Ascending aorta (tissue), 2 donors: ENCODE measurements around the gene OR2T34. TPM values are rescaled to one million over a fixed set of nuclear protein-coding genes. Genes with fewer than 3 reads are reported as not detected.

Source experiments
- DNase-seq, 2 donors: peaks; one replicate each; pipeline ENCODE4 v3.0.0-alpha.2; 2019; ENCODE audit warnings: low spot score in 2 of 2
- H3K27ac ChIP-seq, 2 donors: fragments of 200-600 bp; sonication (generic); one replicate each; pipeline ENCODE4 v1.5.1; 2016 to 2017; ENCODE audit warnings: mild to moderate bottlenecking in 1 of 2
- H3K27me3 ChIP-seq: fragments of 200-600 bp; sonication (generic); one replicate; pipeline ENCODE4 v1.5.1; 2017
- H3K36me3 ChIP-seq, 2 donors: fragments of 200-600 bp; sonication (generic); one replicate each; pipeline ENCODE4 v1.5.1; 2016
- H3K4me1 ChIP-seq, 2 donors: fragments of 200-600 bp; sonication (generic); one replicate each; pipeline ENCODE4 v1.5.1; 2016 to 2017; ENCODE audit warnings: mild to moderate bottlenecking in 1 of 2
- H3K4me3 ChIP-seq, 2 donors: fragments of 200-600 bp; sonication (generic); one replicate each; pipeline ENCODE4 v1.5.1; 2016 to 2017; ENCODE audit warnings: mild to moderate bottlenecking in 1 of 2
- H3K9me3 ChIP-seq, 2 donors: fragments of 200-600 bp; sonication (generic); one replicate each; pipeline ENCODE4 v1.5.1; 2016
- CTCF ChIP-seq, 3 experiments: fragments of 200-600 bp in 2 of 3; fragments of 450-650 bp in 1 of 3; sonication (generic) in 2 of 3; IDR thresholded peaks; one replicate each; pipeline ENCODE4 v1.5.1; 2016 to 2019; ENCODE audit warnings: antibody characterized with exemption in 3 of 3, mild to moderate bottlenecking in 1 of 3, moderate library complexity in 1 of 3
- intact Hi-C: fragments of 100-400 bp; cut with DNase I; formaldehyde crosslinking; loops from one replicate; pipeline ENCODE4 v1.15.1; 2023
- total RNA-seq: library from RNA; depleted of rRNA; stranded (reverse); fragments of >200 nt; gene quantifications from one replicate; pipeline ENCODE4 v1.1.0, GENCODE V29; 2016

The OR2T34 gene
- total RNA-seq, 1 donor from 2014 or later: not detected

DNA sequence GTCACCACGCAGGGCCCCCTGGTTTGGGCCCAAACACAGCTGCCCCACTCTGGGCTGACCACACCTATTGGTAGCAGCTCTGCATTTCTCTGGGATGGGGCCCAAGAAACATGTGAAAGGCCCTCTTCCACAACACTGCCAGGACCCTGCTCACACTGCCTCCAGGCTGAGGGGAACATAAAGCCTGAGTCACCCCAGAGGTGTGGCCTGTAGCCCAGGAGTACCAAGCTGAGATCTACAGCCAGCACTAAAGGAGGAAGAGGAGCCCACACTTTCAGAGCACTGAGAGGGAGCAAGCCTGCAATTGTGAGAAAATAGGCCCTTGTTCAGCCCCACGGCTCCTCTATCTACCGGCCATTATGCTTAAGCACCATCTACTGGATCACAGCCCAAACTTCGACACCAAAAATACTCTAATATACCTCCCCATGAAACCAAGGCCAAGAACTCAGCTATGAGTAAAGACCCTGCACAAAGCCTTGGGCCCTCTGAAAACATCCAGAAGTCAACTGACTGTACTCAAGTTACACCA, 37.4 kb upstream of the OR2T34 start:
- DNase-seq: no peak
- Histone ChIP-seq H3K9me3 (no peaks in the 10 kb centered on the region), H3K36me3 (no peaks in the 10 kb centered on the region), H3K4me3 (no peak overlapping the region), H3K27ac (no peak overlapping the region), H3K27me3 (no peaks in the 10 kb centered on the region), H3K4me1 (no peaks in the 10 kb centered on the region)
- TF ChIP-seq CTCF (IDR thresholded peaks at IDR 0.05): no peak
- intact Hi-C loops: no loop called here

GRCh38 chr1:248610301-248610700, 35.7 kb upstream of the OR2T34 start:
- no peak overlapping the region for H3K27ac ChIP-seq

DNA sequence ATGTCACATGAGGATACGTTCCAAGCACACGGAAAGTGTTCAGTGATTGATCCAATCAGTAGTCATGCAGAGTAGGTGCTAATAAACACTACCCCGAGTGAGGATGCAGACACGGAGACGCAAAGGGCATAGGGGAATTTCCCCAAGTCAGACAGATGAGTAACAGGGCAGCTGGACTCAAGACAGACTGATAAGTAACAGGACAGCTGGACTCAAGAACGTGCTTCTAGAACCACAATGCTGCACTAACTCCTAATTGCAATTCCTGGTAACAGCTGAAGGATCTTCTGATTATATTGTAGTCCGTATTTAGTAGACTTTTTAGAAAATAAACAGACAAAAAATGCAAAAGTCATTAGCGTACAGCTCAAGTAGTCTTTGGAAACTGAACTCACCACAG, 24.8 kb upstream of the OR2T34 start:
- intact Hi-C loops: no loop called here
- Histone ChIP-seq H3K27me3 (no peaks in the 10 kb centered on the region), H3K27ac (no peak overlapping the region), H3K9me3 (no peaks in the 10 kb centered on the region), H3K36me3 (no peaks in the 10 kb centered on the region), H3K4me1 (no peaks in the 10 kb centered on the region), H3K4me3 (no peak overlapping the region)
- DNase-seq: no peak
- TF ChIP-seq CTCF (IDR thresholded peaks at IDR 0.05): no peak

More at GRCh38 chr1:248610301-248610700, 35.7 kb upstream of the OR2T34 start:
- no peak for DNase-seq
- Histone ChIP-seq H3K36me3 (no peaks in the 10 kb centered on the region), H3K9me3 (no peaks in the 10 kb centered on the region), H3K27me3 (no peaks in the 10 kb centered on the region), H3K4me3 (no peak overlapping the region), H3K4me1 (no peaks in the 10 kb centered on the region)
- TF ChIP-seq CTCF (IDR thresholded peaks at IDR 0.05): no peak
- intact Hi-C loops: no loop called here

DNA sequence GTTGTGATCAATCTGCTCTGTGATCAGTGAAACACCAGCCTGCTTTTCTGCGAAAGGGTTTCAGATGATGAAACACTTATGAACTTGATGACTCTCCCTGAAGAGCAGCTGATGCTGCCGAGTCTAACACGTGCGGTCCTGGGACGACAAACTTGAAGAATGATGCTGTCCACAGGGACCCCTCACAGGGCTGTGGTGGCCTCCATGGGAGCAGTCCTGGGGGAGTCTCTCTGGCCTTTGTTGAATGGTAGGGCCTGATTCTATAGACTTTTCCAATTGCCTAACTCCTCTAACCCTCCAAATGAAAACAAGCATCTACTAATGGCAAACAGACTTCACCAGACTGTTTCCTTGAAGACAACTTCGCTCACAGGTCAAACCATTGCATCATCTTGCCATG, 23.0 kb upstream of the OR2T34 start, which contains the start of gene OR2T10:
Gene OR2T10, minus strand, starts transcription at position 112 of the 400 bp plus-strand sequence. CDS start 3,932 bp downstream, outside the sequence.
- no peak for TF ChIP-seq CTCF (IDR thresholded peaks at IDR 0.05)
- H3K36me3 ChIP-seq: no peaks in the 10 kb centered on the region
- H3K27ac ChIP-seq: no peak within 1 kb of the TSS
- no peaks in the 10 kb centered on the region for H3K4me1 ChIP-seq
- H3K4me3 ChIP-seq: no peak within 1 kb of the TSS
- DNase-seq: no peak
- intact Hi-C loops: no loop called here
- no peaks in the 10 kb centered on the region for H3K27me3 ChIP-seq
- no peaks in the 10 kb centered on the region for H3K9me3 ChIP-seq

DNA sequence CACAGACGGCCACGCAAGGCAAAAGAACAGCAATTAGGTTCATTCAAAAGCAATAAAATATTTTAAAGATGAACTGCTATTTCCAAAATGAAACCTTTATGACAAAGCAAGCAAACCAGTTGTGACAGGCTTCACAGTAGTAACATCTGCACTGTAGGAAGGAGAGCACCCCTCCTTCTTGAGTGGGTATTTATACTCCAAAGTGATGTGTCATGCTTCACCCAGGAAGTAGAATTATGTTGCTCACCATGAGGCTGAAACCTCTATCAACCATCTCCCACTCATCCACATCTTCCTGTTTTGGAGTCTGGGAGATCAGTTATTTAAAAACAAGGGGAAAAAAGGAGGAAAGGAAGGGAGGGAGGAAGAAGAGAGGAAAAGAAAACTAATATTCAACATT, 22.1 kb upstream of the OR2T34 start:
- H3K27ac ChIP-seq: no peak overlapping the region
- H3K27me3 ChIP-seq: no peaks in the 10 kb centered on the region
- intact Hi-C loops: no loop called here
- H3K36me3 ChIP-seq: no peaks in the 10 kb centered on the region
- DNase-seq: no peak
- no peak for TF ChIP-seq CTCF (IDR thresholded peaks at IDR 0.05)
- H3K4me3 ChIP-seq: no peak overlapping the region
- H3K9me3 ChIP-seq: no peaks in the 10 kb centered on the region
- H3K4me1 ChIP-seq: no peaks in the 10 kb centered on the region

DNA sequence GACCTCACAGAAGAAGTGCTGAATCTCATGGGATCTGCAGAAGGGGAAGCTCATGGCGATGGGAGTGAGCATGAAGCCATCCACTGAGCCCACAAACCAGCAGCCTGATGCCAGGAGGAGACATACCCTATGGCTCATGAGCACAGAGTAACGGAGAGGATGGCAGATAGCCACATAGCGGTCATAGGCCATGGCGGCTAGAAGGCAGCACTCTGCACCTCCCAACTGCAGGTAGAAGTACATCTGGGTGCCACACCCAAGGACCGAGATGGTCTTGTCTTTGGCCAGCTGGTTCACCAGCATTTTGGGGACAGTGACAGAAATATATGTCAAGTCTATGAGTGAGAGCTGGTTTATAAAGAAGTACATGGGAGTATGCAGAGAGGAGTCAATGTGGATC, 18.7 kb upstream of the OR2T34 start:
- no peak overlapping the region for H3K4me3 ChIP-seq
- no peaks in the 10 kb centered on the region for H3K36me3 ChIP-seq
- DNase-seq: no peak
- no peaks in the 10 kb centered on the region for H3K27me3 ChIP-seq
- H3K4me1 ChIP-seq: no peaks in the 10 kb centered on the region
- H3K9me3 ChIP-seq: no peaks in the 10 kb centered on the region
- intact Hi-C loops: no loop called here
- no peak overlapping the region for H3K27ac ChIP-seq
- no peak for TF ChIP-seq CTCF (IDR thresholded peaks at IDR 0.05)
